ENCODE results near the gene PCLAF.
"Not testable (repeated sequence)": the region's sequence is repeated elsewhere in the genome, so short reads cannot be mapped to it uniquely, and the experiment has no call there.

The PCLAF gene

GRCh38 chr15:64392471-64392870, 11.2 kb upstream of the PCLAF start:
- peaks cover 32% of the 10 kb centered on the region for H3K36me3 ChIP-seq (ENCODE audit: insufficient read depth, low read length)
- H3K9ac ChIP-seq (ENCODE audit: low read depth, low read length); H3K4me3 ChIP-seq (ENCODE audit: low read length); H3K9me3 ChIP-seq (ENCODE audit: insufficient read depth, low read depth, low read length); H3K27me3 ChIP-seq (ENCODE audit: insufficient read depth, low read length); H3K4me1 ChIP-seq (ENCODE audit: insufficient read depth, low read length); H3K27ac ChIP-seq (ENCODE audit: low read depth, low read length): not testable (repeated sequence)
- 95% methylated on average over 3 of the region's 3 CpGs for WGBS

- Histone ChIP-seq H3K27me3 (ENCODE audit: insufficient read depth, low read length) (0 out of 2 replicates have a peak, but pooled peaks cover 4% of the 10 kb centered on the region), H3K4me3 (ENCODE audit: low read length) (peak overlapping the region; percentile 92; the same call in 1 of the 2 replicates), H3K36me3 (ENCODE audit: insufficient read depth, low read length) (peaks cover 5% of the 10 kb centered on the region), H3K27ac (ENCODE audit: low read depth, low read length) (no peak overlapping the region), H3K9ac (ENCODE audit: low read depth, low read length) (no peak overlapping the region), H3K4me1 (ENCODE audit: insufficient read depth, low read length) (no peaks in the 10 kb centered on the region), H3K9me3 (ENCODE audit: insufficient read depth, low read depth, low read length) (no peaks in the 10 kb centered on the region)
- 95% methylated on average over 5 of the region's 5 CpGs for WGBS
Observed at GRCh38 chr15:64389036-64389435, 7.8 kb upstream of the PCLAF start.

GRCh38 chr15:64387562-64388168, 6.4 kb upstream of the PCLAF start, which contains the start of gene TRIP4:
TSS of gene TRIP4 (plus strand) at chr15:64387836. CDS start at chr15:64387864, 28 bp downstream.
- Histone ChIP-seq H3K4me1 (ENCODE audit: insufficient read depth, low read length) (no peaks in the 10 kb centered on the region), H3K4me3 (ENCODE audit: low read length) (peak within 1 kb of the TSS; percentile 92), H3K27me3 (ENCODE audit: insufficient read depth, low read length) (0 out of 2 replicates have a peak, but pooled peaks cover 4% of the 10 kb centered on the region), H3K27ac (ENCODE audit: low read depth, low read length) (peak within 1 kb of the TSS; percentile 22; the same call in 1 of the 2 replicates), H3K9me3 (ENCODE audit: insufficient read depth, low read depth, low read length) (no peaks in the 10 kb centered on the region), H3K9ac (ENCODE audit: low read depth, low read length) (peak within 1 kb of the TSS; percentile 86), H3K36me3 (ENCODE audit: insufficient read depth, low read length) (no peaks in the 10 kb centered on the region)
- WGBS = 1% methylated on average over 35 of the region's 35 CpGs

- H3K9me3 ChIP-seq (ENCODE audit: insufficient read depth, low read depth, low read length) = no peaks in the 10 kb centered on the region
- no peak overlapping the region for H3K9ac ChIP-seq (ENCODE audit: low read depth, low read length)
- no peaks in the 10 kb centered on the region for H3K4me1 ChIP-seq (ENCODE audit: insufficient read depth, low read length)
- no peaks in the 10 kb centered on the region for H3K36me3 ChIP-seq (ENCODE audit: insufficient read depth, low read length)
- H3K27ac ChIP-seq (ENCODE audit: low read depth, low read length) = no peak overlapping the region
- H3K4me3 ChIP-seq (ENCODE audit: low read length) = no peak overlapping the region
- H3K27me3 ChIP-seq (ENCODE audit: insufficient read depth, low read length) = 0 out of 2 replicates have a peak, but pooled peaks cover 4% of the 10 kb centered on the region
- 93% methylated on average over 6 of the region's 7 CpGs for WGBS
Observed at GRCh38 chr15:64386291-64386690, 5.0 kb upstream of the PCLAF start.

GRCh38 chr15:64383760-64384159, 2.5 kb upstream of the PCLAF start:
- Histone ChIP-seq H3K4me1 (ENCODE audit: insufficient read depth, low read length) (no peaks in the 10 kb centered on the region), H3K9me3 (ENCODE audit: insufficient read depth, low read depth, low read length) (no peaks in the 10 kb centered on the region), H3K9ac (ENCODE audit: low read depth, low read length) (no peak overlapping the region), H3K36me3 (ENCODE audit: insufficient read depth, low read length) (peaks cover 7% of the 10 kb centered on the region; the same call in 1 of the 2 replicates), H3K27ac (ENCODE audit: low read depth, low read length) (no peak overlapping the region), H3K4me3 (ENCODE audit: low read length) (no peak overlapping the region), H3K27me3 (ENCODE audit: insufficient read depth, low read length) (0 out of 2 replicates have a peak, but pooled peaks cover 4% of the 10 kb centered on the region)
- WGBS = 96% methylated on average over 2 of the region's 2 CpGs

GRCh38 chr15:64380130-64380870, 941 bp downstream of the PCLAF start:
- 64% methylated on average over 11 of the region's 11 CpGs for WGBS
- peak overlapping the region; percentile 70; the same call in 1 of the 2 replicates for H3K27ac ChIP-seq (ENCODE audit: low read depth, low read length)

GRCh38 chr15:64379216-64379960, 1.9 kb downstream of the PCLAF start:
- Histone ChIP-seq H3K9ac (ENCODE audit: low read depth, low read length) (peak overlapping the region; percentile 25; the same call in 1 of the 2 replicates), H3K4me3 (ENCODE audit: low read length) (peak overlapping the region; percentile 88; the same call in 1 of the 2 replicates), H3K27ac (ENCODE audit: low read depth, low read length) (no peak overlapping the region), H3K4me1 (ENCODE audit: insufficient read depth, low read length) (no peaks in the 10 kb centered on the region), H3K36me3 (ENCODE audit: insufficient read depth, low read length) (peaks cover 41% of the 10 kb centered on the region), H3K27me3 (ENCODE audit: insufficient read depth, low read length) (no peaks in the 10 kb centered on the region), H3K9me3 (ENCODE audit: insufficient read depth, low read depth, low read length) (no peaks in the 10 kb centered on the region)
- 77% methylated on average over 9 of the region's 9 CpGs for WGBS

More at GRCh38 chr15:64380130-64380870, 941 bp downstream of the PCLAF start:
- H3K9ac ChIP-seq (ENCODE audit: low read depth, low read length) = peak overlapping the region; percentile 88
- peaks cover 31% of the 10 kb centered on the region for H3K36me3 ChIP-seq (ENCODE audit: insufficient read depth, low read length)
- H3K9me3 ChIP-seq (ENCODE audit: insufficient read depth, low read depth, low read length); H3K27me3 ChIP-seq (ENCODE audit: insufficient read depth, low read length); H3K4me1 ChIP-seq (ENCODE audit: insufficient read depth, low read length): not testable (repeated sequence)
- peak overlapping the region; percentile 88 for H3K4me3 ChIP-seq (ENCODE audit: low read length)

- H3K4me3 ChIP-seq (ENCODE audit: low read length) = no peak overlapping the region
- H3K9ac ChIP-seq (ENCODE audit: low read depth, low read length) = no peak overlapping the region
- H3K27me3 ChIP-seq (ENCODE audit: insufficient read depth, low read length) = no peaks in the 10 kb centered on the region
- no peaks in the 10 kb centered on the region for H3K4me1 ChIP-seq (ENCODE audit: insufficient read depth, low read length)
- peaks cover 57% of the 10 kb centered on the region for H3K36me3 ChIP-seq (ENCODE audit: insufficient read depth, low read length)
- 97% methylated on average over 8 of the region's 8 CpGs for WGBS
- H3K27ac ChIP-seq (ENCODE audit: low read depth, low read length) = no peak overlapping the region
- H3K9me3 ChIP-seq (ENCODE audit: insufficient read depth, low read depth, low read length) = no peaks in the 10 kb centered on the region
Observed at GRCh38 chr15:64373360-64373759, 7.9 kb downstream of the PCLAF start.

- H3K27ac ChIP-seq (ENCODE audit: low read depth, low read length); H3K4me1 ChIP-seq (ENCODE audit: insufficient read depth, low read length); H3K9ac ChIP-seq (ENCODE audit: low read depth, low read length); H3K27me3 ChIP-seq (ENCODE audit: insufficient read depth, low read length); H3K9me3 ChIP-seq (ENCODE audit: insufficient read depth, low read depth, low read length); H3K4me3 ChIP-seq (ENCODE audit: low read length): not testable (repeated sequence)
- 97% methylated on average over 8 of the region's 8 CpGs for WGBS
- H3K36me3 ChIP-seq (ENCODE audit: insufficient read depth, low read length) = peaks cover 49% of the 10 kb centered on the region
Observed at GRCh38 chr15:64371383-64371782, 9.9 kb downstream of the PCLAF start.

- Histone ChIP-seq H3K36me3 (ENCODE audit: insufficient read depth, low read length) (peaks cover 44% of the 10 kb centered on the region), H3K4me1 (ENCODE audit: insufficient read depth, low read length) (no peaks in the 10 kb centered on the region), H3K4me3 (ENCODE audit: low read length) (no peak overlapping the region), H3K27ac (ENCODE audit: low read depth, low read length) (no peak overlapping the region), H3K9me3 (ENCODE audit: insufficient read depth, low read depth, low read length) (no peaks in the 10 kb centered on the region), H3K27me3 (ENCODE audit: insufficient read depth, low read length) (no peaks in the 10 kb centered on the region), H3K9ac (ENCODE audit: low read depth, low read length) (no peak overlapping the region)
- WGBS = 100% methylated on average over 2 of the region's 2 CpGs
Observed at GRCh38 chr15:64369078-64369607, 12.1 kb downstream of the PCLAF start.
